K562 (cell line): ENCODE data around the gene CARS2. TPM values are rescaled to one million over a fixed set of nuclear protein-coding genes. Genes with fewer than 3 reads are reported as not detected.
A peak's percentile ranks its signal among the peaks of the same experiment; 100 is the strongest.

Experiments used
- HOMEZ ChIP-seq: fragments of 250-450 bp; sonication (Bioruptor Pico); IDR thresholded peaks from 2 replicates; pipeline ENCODE4 v1.4.0; 2020; ENCODE audit warnings: mild to moderate bottlenecking, moderate library complexity
- MBD1 ChIP-seq: fragments of 250-450 bp; sonication (Bioruptor Pico); IDR thresholded peaks from 2 replicates; pipeline ENCODE4 v1.8.0; 2022; ENCODE audit warnings: inconsistent platforms
- MED1 ChIP-seq: sonication (generic); formaldehyde crosslinking; IDR thresholded peaks from 2 replicates; pipeline ENCODE4 v1.8.1; 2023; ENCODE audit warnings: missing genetic modification reagents, borderline replicate concordance
- POLR2AphosphoS2 ChIP-seq: IDR thresholded peaks from 2 replicates; pipeline ENCODE4 v1.6.1; 2012; ENCODE audit warnings: low read length, improper control_type of control experiment
- RBM15 ChIP-seq: fragments of 200-400 bp; formaldehyde crosslinking; IDR thresholded peaks from 2 replicates; pipeline ENCODE4 v1.6.1; 2018; ENCODE audit warnings: mild to moderate bottlenecking, low read length, moderate library complexity; ENCODE audit not compliant: insufficient read depth
- RBM22 ChIP-seq: fragments of 200-400 bp; formaldehyde crosslinking; IDR thresholded peaks from 2 replicates; pipeline ENCODE4 v1.6.1; 2018; ENCODE audit warnings: low read length, low read depth; ENCODE audit not compliant: poor library complexity, severe bottlenecking
- SMAD3 ChIP-seq: fragments of 450-650 bp; formaldehyde crosslinking; conservative IDR thresholded peaks from 2 replicates; pipeline ENCODE4 v1.4.0; 2020; ENCODE audit warnings: mild to moderate bottlenecking
- ZBTB17 ChIP-seq: fragments of 450-650 bp; formaldehyde crosslinking; IDR thresholded peaks from 2 replicates; pipeline ENCODE4 v1.4.0; 2020; ENCODE audit warnings: mild to moderate bottlenecking
- ZBTB26 ChIP-seq: fragments of 450-650 bp; formaldehyde crosslinking; IDR thresholded peaks from 2 replicates; pipeline ENCODE4 v1.4.0; 2022; ENCODE audit warnings: missing genetic modification characterization
- ZBTB49 ChIP-seq: sonication (generic); formaldehyde crosslinking; IDR thresholded peaks from 2 replicates; pipeline ENCODE4 v1.8.0; 2022; ENCODE audit warnings: missing genetic modification reagents, mild to moderate bottlenecking, borderline replicate concordance
- ZNF407 ChIP-seq: fragments of 450-650 bp; IDR thresholded peaks from 2 replicates; pipeline ENCODE4 v1.6.1; 2016; ENCODE audit warnings: low read depth
- polyA plus RNA-seq, 8 experiments: library from polyadenylated mRNA; depleted of rRNA in 4 of 8; stranded (reverse) in 5 of 8; unstranded in 3 of 8; fragments of >200 nt; fragmentation: Nextera tagmentation in 2 of 8; fragmentation: Illumina TruSeq in 1 of 8; extraction: Ambion mirVana in 2 of 8; extraction: Trizol in 1 of 8; gene quantifications; 2 replicates each; pipeline versions ENCODE4 v1.2.1 to v1.2.3, GENCODE V29; 2011 to 2014; ENCODE audit warnings: inconsistent platforms in 1 of 8, missing spikeins in 1 of 8
- total RNA-seq, 7 experiments: library from RNA; depleted of rRNA in 6 of 7; stranded (reverse); fragments of >200 nt in 6 of 7; fragmentation: Illumina TruSeq in 2 of 7; extraction: Trizol in 2 of 7; gene quantifications; 2 replicates each; pipeline versions ENCODE4 v1.2.1 to v1.2.3, GENCODE V29; 2011 to 2021; ENCODE audit warnings: low replicate concordance in 1 of 7

Gene CARS2
- total and polyA plus RNA-seq, 9 of the 15 experiments (the other 6 are each of a cell fraction or from before 2014, with no cell fraction given): 1.7 to 37.4 (median 30.5) TPM

GRCh38 chr13:110714797-110715394, 9.0 kb upstream of the CARS2 start (continued):
- no peak for TF ChIP-seq HOMEZ
- TF ChIP-seq MED1: no peak; the same call in 1 of the 2 replicates
- TF ChIP-seq ZBTB17: no peak
- TF ChIP-seq ZNF407: no peak
- TF ChIP-seq ZBTB49 (CRISPR knock-in tag): no peak
- peak; percentile 56 for TF ChIP-seq RBM22
- peak; percentile 78; the same call in 1 of the 2 replicates for TF ChIP-seq POLR2AphosphoS2
- TF ChIP-seq MBD1 (CRISPR knock-in tag): no peak
- TF ChIP-seq RBM15: no peak
- TF ChIP-seq ZBTB26: no peak
- 0 out of 2 replicates have a peak, but pooled peaks have one; percentile 43 for TF ChIP-seq SMAD3 (CRISPR knock-in tag)
